Uterus (tissue), 4 donors: ENCODE data around the gene GNAS-AS1. TPM values are rescaled to one million over a fixed set of nuclear protein-coding genes. Genes with fewer than 3 reads are reported as not detected.

Experiments used
- DNase-seq, 2 donors: peaks; one replicate each; pipeline ENCODE4 v3.0.0-alpha.2; 2019 to 2020
- H3K27ac ChIP-seq, 2 donors: fragments of 200-600 bp; sonication (generic); 1 replicate in 1 of 2; 2 replicates in 1 of 2; pipeline ENCODE4 v1.5.1; 2016 to 2018
- H3K27me3 ChIP-seq, 2 donors: fragments of 200-600 bp; sonication (generic); one replicate each; pipeline ENCODE4 v1.5.1; 2018 to 2019; ENCODE audit warnings: control low read depth in 1 of 2
- H3K36me3 ChIP-seq, 2 donors: fragments of 200-600 bp; sonication (generic); one replicate each; pipeline ENCODE4 v1.5.1; 2019; ENCODE audit warnings: control low read depth in 1 of 2
- H3K4me1 ChIP-seq, 2 donors: fragments of 200-600 bp; sonication (generic); one replicate each; pipeline ENCODE4 v1.5.1; 2018 to 2019; ENCODE audit warnings: control low read depth in 1 of 2
- H3K4me3 ChIP-seq, 2 donors: fragments of 200-600 bp; sonication (generic); 1 replicate in 1 of 2; 2 replicates in 1 of 2; pipeline ENCODE4 v1.5.1; 2018 to 2019; ENCODE audit warnings: mild to moderate bottlenecking in 1 of 2
- H3K9me3 ChIP-seq, 2 donors: fragments of 200-600 bp; sonication (generic); one replicate each; pipeline ENCODE4 v1.5.1; 2019; ENCODE audit warnings: control low read depth in 1 of 2
- CTCF ChIP-seq, 4 experiments: fragments of 200-600 bp in 2 of 4; fragments of 450-650 bp in 2 of 4; sonication (generic) in 2 of 4; IDR thresholded peaks; one replicate each; pipeline ENCODE4 v1.5.1; 2016 to 2019; ENCODE audit warnings: antibody characterized with exemption in 4 of 4, mild to moderate bottlenecking in 2 of 4, moderate library complexity in 1 of 4
- POLR2A ChIP-seq, 2 donors: fragments of 450-650 bp; IDR thresholded peaks; one replicate each; pipeline ENCODE4 v1.6.1; 2016; ENCODE audit warnings: antibody characterized with exemption in 2 of 2, mild to moderate bottlenecking in 1 of 2, moderate library complexity in 1 of 2
- intact Hi-C: fragments of 100-400 bp; cut with DNase I; formaldehyde crosslinking; loops from one replicate; pipeline ENCODE4 v1.15.1; 2023; ENCODE audit warnings: low total_unique reads
- total RNA-seq, 4 donors: library from RNA; depleted of rRNA in 3 of 4; stranded (reverse); fragments of >200 nt in 3 of 4; gene quantifications; one replicate each; pipeline versions ENCODE4 v1.1.0 to v1.2.4, GENCODE V29; 2014 to 2023
- donor health status: DM: yes; HTN: yes; CAD: no.

GNAS-AS1 gene
- total RNA-seq, 4 donors from 2014 or later = 0.77 to 3.4 (median 1.2) TPM; not detected in 1

GRCh38 chr20:58890518-58891085 lies 39.9 kb upstream of the GNAS-AS1 start:
- H3K4me1 ChIP-seq = peaks cover 5 to 9% of the 10 kb centered on the region in 2 donors
- DNase-seq = peak; percentile 83 to 86
- H3K9me3 ChIP-seq = no peaks in the 10 kb centered on the region
- H3K4me3 ChIP-seq = peak overlapping the region; percentile 77 to 96
- H3K27ac ChIP-seq = peak overlapping the region; percentile 98 to 100
- intact Hi-C loops = loop anchor here (10.0 kb wide), 1 partner anchor 94 kb away; the partner anchor contains the start of gene NELFCD
- TF ChIP-seq CTCF (IDR thresholded peaks at IDR 0.05) (no peak), POLR2A (IDR thresholded peaks at IDR 0.05) (peak; percentile 40 to 42)
- H3K27me3 ChIP-seq = no peaks in the 10 kb centered on the region
- H3K36me3 ChIP-seq = no peaks in the 10 kb centered on the region

DNA sequence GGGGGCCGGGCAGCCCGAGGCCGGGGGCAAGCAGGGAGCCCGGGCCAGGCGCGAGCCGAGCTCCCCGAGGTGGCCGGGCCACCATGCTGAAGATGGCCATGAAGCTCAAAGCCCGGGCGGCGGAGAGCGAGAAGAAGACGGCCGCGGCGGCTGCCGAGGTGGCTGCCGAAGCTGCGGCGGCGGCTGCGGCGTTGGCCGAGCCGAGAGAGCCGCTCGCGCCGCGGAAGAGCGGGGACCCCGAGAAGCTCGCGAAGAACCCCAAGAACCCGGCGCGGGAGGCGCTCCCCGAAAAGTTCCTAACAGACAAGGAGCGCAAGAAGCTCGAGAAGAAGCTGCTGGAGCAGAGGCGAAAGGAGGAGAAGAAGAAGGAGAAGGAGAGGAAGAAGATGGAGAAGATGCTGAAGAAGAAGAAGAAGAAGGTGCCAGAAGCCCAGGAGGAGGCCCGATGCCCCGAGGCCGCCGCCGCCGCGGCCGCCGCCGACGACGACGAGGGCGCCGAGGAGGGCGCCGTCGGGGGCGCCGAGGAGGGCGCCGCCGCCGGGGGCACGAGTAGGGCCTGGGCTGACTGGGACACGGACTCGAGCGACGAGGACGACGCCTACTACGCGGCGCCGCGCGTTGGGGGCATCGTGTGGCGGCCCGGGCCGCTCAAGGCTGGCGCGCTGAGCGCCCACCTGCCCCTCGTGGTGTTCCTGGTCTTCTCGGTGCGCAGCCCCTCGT lies 39.3 kb upstream of the GNAS-AS1 start:
- DNase-seq = no peak
- TF ChIP-seq CTCF (IDR thresholded peaks at IDR 0.05) (no peak), POLR2A (IDR thresholded peaks at IDR 0.05) (no peak)
- intact Hi-C loops = loop anchor here (10.0 kb wide), 1 partner anchor 95 kb away; the partner anchor contains the start of gene NELFCD

GRCh38 chr20:58889334-58889760 lies 38.6 kb upstream of the GNAS-AS1 start:
- H3K27ac ChIP-seq = peak overlapping the region; percentile 98 to 100
- intact Hi-C loops = no loop called here

More for the DNA sequence above, 39.3 kb upstream of the GNAS-AS1 start:
- Histone ChIP-seq H3K27ac (peak overlapping the region; percentile 98 to 100), H3K9me3 (no peaks in the 10 kb centered on the region), H3K4me3 (peak overlapping the region; percentile 77 to 96), H3K36me3 (no peaks in the 10 kb centered on the region), H3K4me1 (peaks cover 5 to 6% of the 10 kb centered on the region in 2 donors), H3K27me3 (no peaks in the 10 kb centered on the region)

DNA sequence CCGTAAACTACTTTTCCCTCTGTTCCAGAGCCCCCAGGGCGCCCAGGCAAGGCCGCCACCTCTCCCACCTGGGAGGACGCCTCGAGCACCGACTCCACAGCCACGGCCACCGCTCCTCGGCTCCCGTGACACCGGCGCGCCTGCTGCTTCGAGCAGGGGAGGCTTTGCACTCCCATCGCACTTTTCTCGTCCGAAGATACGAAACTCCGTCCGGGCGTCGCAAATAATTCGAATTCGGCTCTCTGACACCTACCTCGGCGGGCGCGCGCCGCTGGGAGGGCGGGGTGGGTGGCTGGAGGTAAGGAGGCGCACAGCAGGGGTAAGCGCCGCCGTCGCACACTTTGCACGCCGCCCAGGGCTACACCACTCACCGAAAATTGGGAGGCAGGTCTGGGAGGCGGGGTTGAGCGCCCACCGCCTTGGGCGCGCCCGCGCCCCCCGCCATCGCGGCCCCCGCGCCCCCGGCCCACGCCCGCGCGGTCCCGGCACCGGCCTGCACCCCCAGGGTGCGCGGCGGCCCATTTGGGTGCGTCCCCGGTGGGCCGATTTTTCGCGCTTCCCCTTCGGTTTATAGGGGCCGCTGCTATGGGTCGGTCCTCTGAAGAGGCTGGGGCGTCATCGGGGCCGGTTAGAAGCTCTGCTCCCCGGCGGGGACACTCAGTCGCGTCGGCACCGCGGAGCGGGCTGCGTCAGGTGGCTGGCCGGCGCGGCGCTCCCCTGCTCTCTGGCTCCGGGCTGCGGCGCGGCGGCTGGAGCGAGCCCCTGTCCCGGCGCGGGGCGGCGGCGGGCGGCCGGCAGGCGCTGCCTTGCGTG lies 38.0 kb upstream of the GNAS-AS1 start:
- no peak for TF ChIP-seq CTCF (IDR thresholded peaks at IDR 0.05)
- peak; percentile 95 to 96 for TF ChIP-seq POLR2A (IDR thresholded peaks at IDR 0.05)
- peak overlapping the region; percentile 98 to 100 for H3K27ac ChIP-seq
- intact Hi-C loops = no loop called here

More at GRCh38 chr20:58889334-58889760, 38.6 kb upstream of the GNAS-AS1 start:
- H3K36me3 ChIP-seq = no peaks in the 10 kb centered on the region
- no peaks in the 10 kb centered on the region for H3K9me3 ChIP-seq
- TF ChIP-seq CTCF (IDR thresholded peaks at IDR 0.05) (no peak), POLR2A (IDR thresholded peaks at IDR 0.05) (no peak)
- no peak for DNase-seq
- H3K4me3 ChIP-seq = peak overlapping the region; percentile 77 to 96
- no peaks in the 10 kb centered on the region for H3K27me3 ChIP-seq
- H3K4me1 ChIP-seq = peaks cover 0 to 5% of the 10 kb centered on the region in 2 donors

More for the DNA sequence above, 38.0 kb upstream of the GNAS-AS1 start:
- Histone ChIP-seq H3K4me3 (peak overlapping the region; percentile 77 to 96), H3K9me3 (no peaks in the 10 kb centered on the region), H3K27me3 (no peaks in the 10 kb centered on the region), H3K36me3 (no peaks in the 10 kb centered on the region), H3K4me1 (peaks cover 0 to 5% of the 10 kb centered on the region in 2 donors)
- DNase-seq = peak; percentile 79 to 83
